Measurements from ENCODE around the gene CHRNE. TPM values are rescaled to one million over a fixed set of nuclear protein-coding genes. Genes with fewer than 3 reads are reported as not detected.
"Not testable (repeated sequence)": the region's sequence is repeated elsewhere in the genome, so short reads cannot be mapped to it uniquely, and the experiment has no call there.

Gene CHRNE
- total RNA-seq, 1 donor from 2014 or later, result 0.98 TPM

DNA sequence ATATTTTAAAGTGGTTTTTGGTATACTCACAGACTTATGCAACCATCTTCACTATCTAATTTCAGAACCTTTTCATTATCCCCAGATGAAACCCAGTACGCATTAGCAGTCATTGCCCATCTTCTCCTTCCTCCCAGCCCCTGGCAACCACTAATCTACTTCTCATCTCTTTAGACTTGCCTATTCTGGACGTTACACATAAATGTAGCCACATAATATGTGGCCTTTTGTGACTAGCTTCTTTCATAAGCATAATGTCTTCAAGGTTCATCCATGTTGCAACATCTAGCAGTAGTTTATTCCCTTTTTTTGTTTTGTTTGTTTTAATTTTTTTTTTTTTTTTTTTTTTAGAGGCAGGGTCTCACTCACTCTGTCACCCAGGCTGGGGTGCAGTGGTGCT, 32.0 kb downstream of the CHRNE start:
- DNase-seq (ENCODE audit: extremely low spot score in 2 of 2), result no peak
- Histone ChIP-seq H3K27ac (no peak overlapping the region), H3K36me3 (peaks cover 0 to 4% of the 10 kb centered on the region in 2 donors), H3K9me3 (no peaks in the 10 kb centered on the region), H3K4me3 (no peak overlapping the region), H3K4me1 (no peaks in the 10 kb centered on the region), H3K27me3 (no peaks in the 10 kb centered on the region)
- intact Hi-C loops (cut with DNase I), result no loop called here
- no peak for TF ChIP-seq POLR2A (IDR thresholded peaks at IDR 0.05)
- TF ChIP-seq, protein P1, sequence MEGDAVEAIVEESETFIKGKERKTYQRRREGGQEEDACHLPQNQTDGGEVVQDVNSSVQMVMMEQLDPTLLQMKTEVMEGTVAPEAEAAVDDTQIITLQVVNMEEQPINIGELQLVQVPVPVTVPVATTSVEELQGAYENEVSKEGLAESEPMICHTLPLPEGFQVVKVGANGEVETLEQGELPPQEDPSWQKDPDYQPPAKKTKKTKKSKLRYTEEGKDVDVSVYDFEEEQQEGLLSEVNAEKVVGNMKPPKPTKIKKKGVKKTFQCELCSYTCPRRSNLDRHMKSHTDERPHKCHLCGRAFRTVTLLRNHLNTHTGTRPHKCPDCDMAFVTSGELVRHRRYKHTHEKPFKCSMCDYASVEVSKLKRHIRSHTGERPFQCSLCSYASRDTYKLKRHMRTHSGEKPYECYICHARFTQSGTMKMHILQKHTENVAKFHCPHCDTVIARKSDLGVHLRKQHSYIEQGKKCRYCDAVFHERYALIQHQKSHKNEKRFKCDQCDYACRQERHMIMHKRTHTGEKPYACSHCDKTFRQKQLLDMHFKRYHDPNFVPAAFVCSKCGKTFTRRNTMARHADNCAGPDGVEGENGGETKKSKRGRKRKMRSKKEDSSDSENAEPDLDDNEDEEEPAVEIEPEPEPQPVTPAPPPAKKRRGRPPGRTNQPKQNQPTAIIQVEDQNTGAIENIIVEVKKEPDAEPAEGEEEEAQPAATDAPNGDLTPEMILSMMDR (IDR thresholded peaks at IDR 0.05), result no peak
- no peak for TF ChIP-seq POLR2AphosphoS5 (IDR thresholded peaks at IDR 0.05; ENCODE audit: insufficient read depth in 1 of 2, low read depth in 1 of 2)

DNA sequence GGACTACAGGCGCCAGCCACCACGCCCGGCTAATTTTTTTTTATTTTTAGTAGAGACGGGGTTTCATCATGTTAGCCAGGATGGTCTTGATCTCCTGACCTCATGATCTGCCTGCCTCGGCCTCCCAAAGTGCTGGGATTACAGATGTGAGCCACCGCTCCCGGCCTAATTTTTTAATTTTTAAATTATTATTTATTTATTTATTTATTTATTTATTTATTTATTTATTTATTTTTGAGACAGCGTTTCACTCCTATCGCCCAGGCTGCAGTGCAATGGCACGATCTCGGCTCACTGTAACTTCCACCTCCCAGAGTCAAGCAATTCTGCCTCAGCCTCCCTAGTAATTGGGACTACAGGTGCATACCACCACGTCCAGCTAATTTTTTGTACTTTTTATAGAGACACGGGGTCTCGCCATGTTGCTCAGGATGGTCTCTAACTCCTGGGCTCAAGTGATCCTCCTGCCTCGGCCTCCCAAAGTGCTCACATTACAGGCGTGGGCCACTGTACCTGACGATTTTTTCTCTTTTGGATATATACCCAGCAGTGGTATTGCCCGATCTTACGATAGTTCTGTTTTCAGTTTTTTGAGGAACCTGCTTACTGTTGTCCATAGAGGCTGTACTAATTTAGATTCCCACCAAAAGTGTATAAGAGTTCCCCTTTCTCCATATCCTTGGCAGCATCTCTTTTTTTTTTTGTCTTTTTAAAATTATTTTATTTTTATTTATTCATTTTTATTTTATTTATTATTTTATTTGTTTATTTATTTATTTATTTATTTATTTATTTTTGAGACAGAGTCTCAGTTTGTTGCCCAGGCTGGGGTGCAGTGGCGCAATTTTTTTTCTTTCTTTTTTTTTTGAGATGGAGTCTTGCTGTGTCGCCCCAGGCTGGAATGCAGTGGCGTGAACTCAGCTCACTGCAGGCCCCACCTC, 33.6 kb downstream of the CHRNE start:
- H3K36me3 ChIP-seq; DNase-seq (ENCODE audit: extremely low spot score in 2 of 2); H3K4me1 ChIP-seq; H3K4me3 ChIP-seq; intact Hi-C loops (cut with DNase I); H3K27ac ChIP-seq; H3K9me3 ChIP-seq; H3K27me3 ChIP-seq: not testable (repeated sequence)

DNA sequence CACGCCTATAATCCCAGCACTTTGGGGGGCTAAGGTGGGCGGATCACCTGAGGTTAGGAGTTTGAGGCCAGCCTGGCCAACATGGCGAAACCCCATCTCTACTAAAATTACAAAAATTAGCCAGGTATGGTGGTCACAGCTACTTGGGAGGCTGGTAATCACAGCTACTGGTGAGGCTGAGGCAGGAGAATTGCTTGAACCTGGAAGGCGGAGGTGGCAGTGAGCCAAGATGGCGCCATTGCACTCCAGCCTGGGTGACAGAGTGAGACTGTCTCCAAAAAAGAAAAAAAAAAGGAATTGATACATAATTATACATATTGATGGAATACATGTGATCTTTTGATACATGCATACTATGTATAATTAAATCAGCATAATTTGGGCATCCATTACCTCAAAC, 35.4 kb downstream of the CHRNE start:
- H3K27me3 ChIP-seq; DNase-seq (ENCODE audit: extremely low spot score in 2 of 2); H3K9me3 ChIP-seq; H3K27ac ChIP-seq; H3K4me3 ChIP-seq; H3K4me1 ChIP-seq; intact Hi-C loops (cut with DNase I); H3K36me3 ChIP-seq: not testable (repeated sequence)

DNA sequence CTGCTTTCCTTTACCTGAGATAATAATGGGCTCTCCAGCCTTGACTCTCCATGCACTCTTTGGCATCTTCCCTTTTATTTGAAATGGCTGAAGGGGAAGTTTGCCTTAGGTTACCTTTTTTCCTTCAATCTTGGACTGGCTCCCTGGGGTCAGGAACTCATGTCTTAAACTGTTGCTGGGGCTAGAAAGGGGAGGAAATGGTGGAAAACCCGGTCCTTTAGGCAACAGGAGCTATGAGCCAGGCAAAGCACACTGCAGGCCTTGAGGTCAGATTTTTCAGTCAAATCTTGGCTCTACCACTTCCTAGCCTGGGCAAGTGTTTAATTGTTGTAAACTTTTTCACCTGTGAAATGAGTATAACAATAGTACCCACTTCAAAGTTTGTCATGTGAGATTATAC, 39.6 kb downstream of the CHRNE start:
- H3K4me3 ChIP-seq, result no peak overlapping the region
- TF ChIP-seq, protein P1 (IDR thresholded peaks at IDR 0.05), result no peak
- no peak for TF ChIP-seq POLR2A (IDR thresholded peaks at IDR 0.05)
- no peak for TF ChIP-seq POLR2AphosphoS5 (IDR thresholded peaks at IDR 0.05; ENCODE audit: insufficient read depth in 1 of 2, low read depth in 1 of 2)
- no peaks in the 10 kb centered on the region for H3K27me3 ChIP-seq
- H3K4me1 ChIP-seq, result peaks cover 47% of the 10 kb centered on the region
- DNase-seq (ENCODE audit: extremely low spot score in 2 of 2), result no peak
- intact Hi-C loops (cut with DNase I), result no loop called here
- peaks cover 0 to 7% of the 10 kb centered on the region in 2 donors for H3K36me3 ChIP-seq
- H3K27ac ChIP-seq, result no peak overlapping the region
- no peaks in the 10 kb centered on the region for H3K9me3 ChIP-seq

DNA sequence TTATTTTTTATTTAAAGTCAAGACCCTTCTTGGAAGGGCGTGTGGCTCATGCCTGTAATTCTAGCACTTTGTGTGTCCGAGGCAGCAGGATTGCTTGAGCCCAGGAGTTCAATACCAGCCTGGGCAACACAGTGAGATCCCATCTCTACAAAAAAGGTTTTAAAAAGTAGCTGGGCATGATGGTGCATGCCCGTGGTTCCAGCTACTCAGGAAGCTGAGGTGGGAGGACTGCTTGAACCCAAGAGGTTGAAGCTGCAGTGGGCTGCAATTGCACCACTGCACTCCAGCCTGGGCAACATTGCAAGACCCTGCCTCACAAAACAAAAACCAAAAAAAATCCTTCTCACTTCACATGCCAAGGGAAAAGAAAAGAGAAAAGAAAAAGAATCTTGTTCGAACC, 40.2 kb downstream of the CHRNE start:
- Histone ChIP-seq H3K27ac (no peak overlapping the region), H3K9me3 (no peaks in the 10 kb centered on the region), H3K4me1 (peaks cover 53% of the 10 kb centered on the region), H3K4me3 (no peak overlapping the region), H3K36me3 (peaks cover 0 to 7% of the 10 kb centered on the region in 2 donors), H3K27me3 (no peaks in the 10 kb centered on the region)
- DNase-seq (ENCODE audit: extremely low spot score in 2 of 2), result no peak
- intact Hi-C loops (cut with DNase I), result no loop called here
- no peak for TF ChIP-seq POLR2A (IDR thresholded peaks at IDR 0.05)
- TF ChIP-seq POLR2AphosphoS5 (IDR thresholded peaks at IDR 0.05; ENCODE audit: insufficient read depth in 1 of 2, low read depth in 1 of 2), result no peak
- TF ChIP-seq, protein P1 (IDR thresholded peaks at IDR 0.05), result no peak

DNA sequence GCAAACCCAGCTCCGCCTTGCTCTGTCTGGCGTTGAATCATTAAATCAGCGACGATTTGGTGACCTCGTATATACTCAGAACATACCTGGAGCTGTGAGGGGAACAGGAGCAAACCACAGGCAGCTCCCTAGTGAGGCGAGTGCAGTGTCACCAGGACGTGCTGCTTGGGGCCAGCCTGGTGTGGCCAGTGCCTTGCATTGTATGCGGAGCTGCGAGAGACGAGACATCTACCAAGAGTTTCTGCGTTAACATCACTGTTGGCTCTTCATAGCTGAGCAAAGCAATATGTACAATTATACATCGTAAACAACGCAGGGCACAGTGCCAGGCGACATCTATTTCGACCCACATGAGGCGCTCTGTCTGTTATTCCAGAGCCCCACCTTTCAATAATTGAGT, 41.8 kb downstream of the CHRNE start:
- Histone ChIP-seq H3K36me3 (peaks cover 0 to 7% of the 10 kb centered on the region in 2 donors), H3K4me3 (no peak overlapping the region), H3K27me3 (no peaks in the 10 kb centered on the region), H3K27ac (no peak overlapping the region), H3K9me3 (no peaks in the 10 kb centered on the region), H3K4me1 (peaks cover 65% of the 10 kb centered on the region)
- DNase-seq (ENCODE audit: extremely low spot score in 2 of 2), result no peak
- intact Hi-C loops (cut with DNase I), result no loop called here
- TF ChIP-seq POLR2AphosphoS5 (IDR thresholded peaks at IDR 0.05; ENCODE audit: insufficient read depth in 1 of 2, low read depth in 1 of 2) (no peak), POLR2A (IDR thresholded peaks at IDR 0.05) (no peak)
- TF ChIP-seq, protein P1 (IDR thresholded peaks at IDR 0.05), result no peak
